ENCODE data around the gene CAPS. TPM values are rescaled to one million over a fixed set of nuclear protein-coding genes. Genes with fewer than 3 reads are reported as not detected.

CAPS gene
- total RNA-seq, 2 experiments from 2014 or later: 2.2 to 2.7 TPM

DNA sequence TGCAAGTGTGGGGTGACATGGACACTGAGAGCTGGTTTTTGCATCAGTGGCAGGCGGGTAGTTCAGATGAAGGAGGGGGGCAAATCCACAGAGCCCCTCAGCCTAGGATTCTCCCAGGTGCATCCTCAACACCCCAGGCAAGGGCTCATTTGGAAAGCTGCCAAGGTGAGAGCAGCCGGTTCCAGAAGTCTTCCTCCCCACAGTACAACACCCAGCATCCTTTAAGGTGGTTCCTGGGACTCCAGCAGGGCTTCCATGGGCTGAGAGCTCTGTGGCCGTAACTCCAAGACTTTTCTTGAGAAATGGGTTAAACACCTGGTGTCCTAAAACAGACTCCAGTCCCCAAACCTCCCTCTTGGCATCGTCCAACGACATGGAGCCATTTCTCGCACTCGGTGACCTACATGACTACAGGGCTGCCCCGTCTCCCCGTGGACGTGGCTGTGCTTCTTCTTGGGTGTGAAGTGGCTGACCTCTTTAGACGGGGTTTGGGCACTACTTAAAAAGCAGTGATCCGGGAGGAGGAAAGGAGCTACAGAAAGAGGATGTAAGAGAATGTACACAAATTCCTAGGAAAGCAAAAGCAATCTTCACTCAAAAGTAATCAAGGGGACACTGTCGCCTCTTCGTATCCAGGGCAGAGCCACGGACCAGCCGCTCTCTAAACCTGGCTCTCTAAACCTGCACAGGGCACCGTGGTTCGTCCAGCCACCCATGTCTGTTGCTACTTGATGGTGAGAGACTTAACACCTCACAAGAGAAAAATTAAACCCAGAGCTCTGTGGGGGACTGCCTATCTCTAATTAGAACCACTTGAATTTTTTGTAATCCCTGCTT is 38.4 kb downstream of the CAPS start:
- peaks cover 94% of the 10 kb centered on the region for H3K4me1 Mint-ChIP-seq
- no peaks in the 10 kb centered on the region for H3K9me3 Mint-ChIP-seq (ENCODE audit: low read depth)
- no peak for ATAC-seq
- intact Hi-C loops (cut with DNase I, micrococcal nuclease): loop anchor here (1.0 to 5.0 kb wide), 7 partner anchors 10 to 230 kb away; partner anchors contain the start of genes CATSPERD (in 1 of the 2), DUS3L (in 1 of the 2), LONP1 (in 1 of the 2) and RANBP3 (in 1 of the 2)
- ChIA-PET CTCF (interaction anchor here (1.3 to 7.9 kb wide), 4 partner anchors 9 to 70 kb away, joined by 5 to 54 read pairs (median 6); no protein-coding TSS in a partner anchor), POLR2A (interaction anchor here (0.5 to 1.0 kb wide), 3 partner anchors 22 to 232 kb away, joined by 3 read pairs; partner anchors contain the start of gene CATSPERD)
- H3K27ac Mint-ChIP-seq: peak overlapping the region; percentile 98
- peaks cover 36% of the 10 kb centered on the region for H3K36me3 Mint-ChIP-seq (ENCODE audit: low read depth)
- no peak overlapping the region for H3K4me3 Mint-ChIP-seq
- H3K27me3 Mint-ChIP-seq: no peaks in the 10 kb centered on the region
- DNase-seq: no peak

DNA sequence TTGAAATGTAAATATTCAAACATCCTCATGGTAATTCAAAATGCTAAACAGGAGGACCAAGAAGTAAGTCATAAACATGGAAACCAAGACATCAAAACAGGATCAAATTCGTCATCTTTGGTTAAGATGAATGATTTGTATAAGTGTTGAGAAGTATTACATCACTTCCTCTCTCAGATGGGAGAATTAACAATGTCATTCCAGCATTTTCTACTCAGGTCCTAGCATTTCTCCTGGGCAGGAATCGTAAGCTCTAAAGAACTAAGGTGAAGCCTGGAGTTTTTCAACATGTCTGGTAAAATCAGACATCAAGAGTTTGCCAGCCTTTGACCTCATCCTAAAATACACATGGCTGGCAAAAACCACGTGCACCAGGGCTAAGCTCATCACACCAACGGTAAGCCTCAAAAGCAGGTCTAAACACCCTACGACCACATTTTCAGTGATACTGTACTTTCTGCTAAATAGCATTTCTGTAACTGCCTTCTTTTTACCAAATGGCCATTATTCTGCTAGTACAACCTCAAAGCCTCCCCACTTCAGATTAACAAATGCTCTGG is 39.1 kb downstream of the CAPS start:
- Mint-ChIP-seq H3K9me3 (ENCODE audit: low read depth) (no peaks in the 10 kb centered on the region), H3K36me3 (ENCODE audit: low read depth) (peaks cover 35% of the 10 kb centered on the region), H3K27ac (peak overlapping the region; percentile 98), H3K4me3 (peak overlapping the region; percentile 53), H3K27me3 (no peaks in the 10 kb centered on the region), H3K4me1 (peaks cover 95% of the 10 kb centered on the region)
- DNase-seq (peak; percentile 41), ATAC-seq (peak; percentile 16)
- intact Hi-C loops (cut with DNase I, micrococcal nuclease): loop anchor here (1.0 to 5.0 kb wide), 7 partner anchors 9 to 231 kb away; partner anchors contain the start of genes CATSPERD (in 1 of the 2), DUS3L (in 1 of the 2), LONP1 (in 1 of the 2) and RANBP3 (in 1 of the 2)
- POLR2A ChIA-PET: interaction anchor here (0.7 kb wide), 1 partner anchor 22 kb away, joined by 3 read pairs; no protein-coding TSS in a partner anchor
- CTCF ChIA-PET: interaction anchor here (1.5 to 7.9 kb wide), 2 partner anchors 10 to 14 kb away, joined by 5 to 54 read pairs; no protein-coding TSS in a partner anchor

DNA sequence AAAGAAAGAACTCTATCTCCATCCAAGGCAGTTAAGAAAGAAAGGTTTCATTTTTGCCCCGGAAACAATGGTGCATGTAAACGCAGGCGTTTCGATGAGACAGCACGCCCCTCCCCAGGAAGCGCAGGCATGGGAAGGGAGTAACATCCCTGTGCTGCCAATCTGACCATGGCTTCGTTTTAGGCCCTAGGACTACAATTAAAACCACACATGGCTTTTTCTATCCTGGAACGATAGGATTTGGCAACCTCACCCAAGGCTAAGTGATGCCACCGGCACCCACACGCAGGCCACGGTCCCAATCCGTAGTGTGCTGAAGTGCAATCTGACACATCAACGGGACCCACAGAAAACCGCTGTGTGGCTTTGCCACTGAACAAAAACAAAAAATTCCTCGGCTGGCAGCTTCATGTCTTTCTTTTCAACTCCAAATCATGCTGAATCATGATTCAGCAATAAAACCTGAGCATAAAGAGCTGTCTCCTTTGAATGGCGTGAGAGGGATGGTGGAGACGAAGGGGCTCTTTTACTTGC is 39.7 kb downstream of the CAPS start:
- ATAC-seq (peak; percentile 35), DNase-seq (peak; percentile 72)
- POLR2A ChIA-PET: no interaction called here
- Mint-ChIP-seq H3K36me3 (ENCODE audit: low read depth) (peaks cover 32% of the 10 kb centered on the region), H3K4me3 (peak overlapping the region; percentile 53), H3K27ac (peak overlapping the region; percentile 98), H3K4me1 (peaks cover 93% of the 10 kb centered on the region), H3K9me3 (ENCODE audit: low read depth) (no peaks in the 10 kb centered on the region), H3K27me3 (no peaks in the 10 kb centered on the region)
- intact Hi-C loops (cut with DNase I, micrococcal nuclease): loop anchor here (1.0 to 5.0 kb wide), 7 partner anchors 9 to 231 kb away; partner anchors contain the start of genes CATSPERD (in 1 of the 2), DUS3L (in 1 of the 2), LONP1 (in 1 of the 2) and RANBP3 (in 1 of the 2)
- CTCF ChIA-PET: interaction anchor here (1.5 to 7.9 kb wide), 2 partner anchors 10 to 14 kb away, joined by 5 to 54 read pairs; no protein-coding TSS in a partner anchor

DNA sequence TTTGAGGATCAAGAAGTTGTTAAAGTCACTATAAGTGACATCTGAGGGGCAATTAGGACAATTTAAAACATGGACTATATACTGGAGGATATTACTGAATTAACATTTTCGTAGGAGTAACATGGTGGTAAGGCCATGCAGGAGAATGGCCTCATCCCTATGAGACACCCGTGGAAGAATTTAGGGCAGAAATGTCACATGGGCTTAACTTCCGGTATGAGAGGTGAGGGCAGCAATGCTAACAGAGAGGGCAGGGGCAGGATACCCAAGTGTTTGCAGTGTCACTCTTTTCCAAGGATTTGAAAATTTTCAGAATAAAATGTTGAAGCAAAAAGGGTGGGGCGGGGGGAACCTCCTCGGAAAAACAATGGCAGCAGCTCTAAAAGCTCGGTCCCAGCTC is 40.2 kb downstream of the CAPS start:
- ATAC-seq (no peak), DNase-seq (no peak)
- H3K27ac Mint-ChIP-seq: peak overlapping the region; percentile 98
- no peaks in the 10 kb centered on the region for H3K9me3 Mint-ChIP-seq (ENCODE audit: low read depth)
- H3K27me3 Mint-ChIP-seq: no peaks in the 10 kb centered on the region
- peaks cover 32% of the 10 kb centered on the region for H3K36me3 Mint-ChIP-seq (ENCODE audit: low read depth)
- ChIA-PET CTCF (interaction anchor here (0.7 to 7.9 kb wide), 4 partner anchors 11 to 1416 kb away, joined by 3 to 54 read pairs (median 4); no protein-coding TSS in a partner anchor), POLR2A (no interaction called here)
- H3K4me1 Mint-ChIP-seq: peaks cover 93% of the 10 kb centered on the region
- intact Hi-C loops (cut with DNase I, micrococcal nuclease): loop anchor here (5.0 kb wide), 2 partner anchors 47 to 232 kb away; partner anchors contain the start of genes CATSPERD (in 1 of the 2) and LONP1 (in 1 of the 2)
- H3K4me3 Mint-ChIP-seq: peak overlapping the region; percentile 53

DNA sequence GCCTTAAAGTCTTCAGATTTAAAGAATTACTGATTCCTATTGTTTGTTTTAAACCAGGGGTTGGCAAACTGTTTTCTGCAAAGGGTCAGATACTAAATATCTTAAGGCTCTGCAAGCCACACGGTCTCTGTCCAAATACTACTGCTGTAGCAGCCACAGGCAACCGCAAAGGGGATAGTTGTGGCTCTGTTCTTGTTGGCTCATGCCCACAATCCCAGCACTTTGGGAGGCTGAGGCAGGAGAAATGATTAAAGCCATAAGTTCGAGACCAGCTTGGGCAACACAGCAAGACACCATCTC is 41.5 kb downstream of the CAPS start:
- H3K9me3 Mint-ChIP-seq (ENCODE audit: low read depth): no peaks in the 10 kb centered on the region
- peaks cover 30% of the 10 kb centered on the region for H3K36me3 Mint-ChIP-seq (ENCODE audit: low read depth)
- no peak overlapping the region for H3K4me3 Mint-ChIP-seq
- H3K27me3 Mint-ChIP-seq: no peaks in the 10 kb centered on the region
- ChIA-PET POLR2A (no interaction called here), CTCF (interaction anchor here (0.8 to 7.9 kb wide), 4 partner anchors 12 to 329 kb away, joined by 3 to 54 read pairs (median 10); no protein-coding TSS in a partner anchor)
- intact Hi-C loops (cut with DNase I, micrococcal nuclease): no loop called here
- peak overlapping the region; percentile 67 for H3K27ac Mint-ChIP-seq
- ATAC-seq (no peak), DNase-seq (no peak)
- peaks cover 93% of the 10 kb centered on the region for H3K4me1 Mint-ChIP-seq

DNA sequence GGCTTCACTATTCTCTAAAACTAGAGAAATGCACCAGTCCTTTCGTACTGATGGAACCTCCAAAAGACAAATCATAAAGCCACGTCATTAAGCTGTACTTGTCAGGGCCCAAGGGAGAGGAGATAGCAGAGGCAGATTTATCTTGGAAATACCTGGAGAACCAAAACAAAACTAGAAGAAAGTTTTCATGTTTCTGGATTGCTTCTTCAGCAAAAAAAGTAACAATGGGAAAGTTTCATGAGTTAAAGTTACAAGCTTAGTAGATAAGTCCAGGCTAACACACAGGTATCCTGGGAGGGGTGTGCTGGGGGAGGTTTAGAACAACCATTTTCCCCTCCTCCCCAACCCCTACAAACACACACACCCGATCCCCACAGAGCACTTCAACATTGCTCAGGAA is 42.3 kb downstream of the CAPS start:
- peaks cover 93% of the 10 kb centered on the region for H3K4me1 Mint-ChIP-seq
- H3K4me3 Mint-ChIP-seq: no peak overlapping the region
- ChIA-PET POLR2A (no interaction called here), CTCF (interaction anchor here (0.7 to 2.7 kb wide), 3 partner anchors 12 to 50 kb away, joined by 3 to 16 read pairs (median 5); partner anchors contain the start of gene RANBP3)
- no peaks in the 10 kb centered on the region for H3K9me3 Mint-ChIP-seq (ENCODE audit: low read depth)
- peaks cover 25% of the 10 kb centered on the region for H3K36me3 Mint-ChIP-seq (ENCODE audit: low read depth)
- H3K27ac Mint-ChIP-seq: peak overlapping the region; percentile 30
- intact Hi-C loops (cut with DNase I, micrococcal nuclease): no loop called here
- DNase-seq: no peak
- H3K27me3 Mint-ChIP-seq: no peaks in the 10 kb centered on the region
- ATAC-seq: no peak

DNA sequence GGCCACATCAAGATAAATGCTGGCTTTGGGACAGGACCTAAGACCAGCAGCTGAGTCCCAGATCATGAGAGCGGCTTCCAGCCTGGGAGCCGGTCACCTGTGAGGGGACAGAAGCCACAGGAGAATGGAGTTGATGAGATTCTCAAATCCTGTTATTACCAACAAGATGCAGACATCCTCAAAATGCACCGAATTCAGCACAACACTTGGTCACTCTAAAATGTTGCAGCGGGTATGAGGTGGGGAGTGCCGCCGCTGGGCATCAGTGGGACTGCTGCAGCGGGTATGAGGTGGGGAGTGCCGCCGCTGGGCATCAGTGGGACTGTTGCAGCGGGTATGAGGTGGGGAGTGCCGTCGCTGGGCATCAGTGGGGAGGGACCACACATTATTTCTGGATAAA is 42.7 kb downstream of the CAPS start:
- DNase-seq: no peak
- H3K4me1 Mint-ChIP-seq: peaks cover 92% of the 10 kb centered on the region
- no peak overlapping the region for H3K4me3 Mint-ChIP-seq
- peaks cover 22% of the 10 kb centered on the region for H3K36me3 Mint-ChIP-seq (ENCODE audit: low read depth)
- intact Hi-C loops (cut with DNase I, micrococcal nuclease): no loop called here
- POLR2A ChIA-PET: no interaction called here
- peak overlapping the region; percentile 22 for H3K27ac Mint-ChIP-seq
- H3K27me3 Mint-ChIP-seq: no peaks in the 10 kb centered on the region
- CTCF ChIA-PET: interaction anchor here (0.5 to 2.7 kb wide), 3 partner anchors 11 to 25 kb away, joined by 3 to 16 read pairs (median 3); partner anchors contain the start of gene RANBP3
- ATAC-seq: no peak
- no peaks in the 10 kb centered on the region for H3K9me3 Mint-ChIP-seq (ENCODE audit: low read depth)

DNA sequence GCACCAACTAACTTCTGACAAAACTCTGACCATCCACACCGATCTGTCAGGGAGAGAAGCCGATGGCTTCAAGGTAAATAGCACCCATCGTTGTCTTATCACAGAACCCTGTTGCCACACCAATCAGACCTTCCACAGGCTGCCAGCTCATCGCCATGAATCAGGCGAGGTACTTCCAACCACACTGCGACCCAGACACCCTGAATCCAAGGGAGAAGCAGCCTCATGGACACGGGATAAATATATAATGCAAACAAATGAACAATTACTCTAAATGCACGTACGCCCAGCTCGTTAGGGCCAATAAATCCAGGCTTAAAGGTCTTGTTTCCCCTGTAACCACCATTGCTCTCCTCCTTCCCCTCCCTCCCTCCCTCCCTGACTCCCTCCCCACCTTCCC is 43.1 kb downstream of the CAPS start:
- H3K4me3 Mint-ChIP-seq: no peak overlapping the region
- H3K27me3 Mint-ChIP-seq: no peaks in the 10 kb centered on the region
- H3K36me3 Mint-ChIP-seq (ENCODE audit: low read depth): peaks cover 19% of the 10 kb centered on the region
- no peak for DNase-seq
- peaks cover 92% of the 10 kb centered on the region for H3K4me1 Mint-ChIP-seq
- no peaks in the 10 kb centered on the region for H3K9me3 Mint-ChIP-seq (ENCODE audit: low read depth)
- no peak overlapping the region for H3K27ac Mint-ChIP-seq
- ChIA-PET POLR2A (no interaction called here), CTCF (interaction anchor here (0.5 to 2.7 kb wide), 3 partner anchors 11 to 44 kb away, joined by 3 to 16 read pairs (median 3); no protein-coding TSS in a partner anchor)
- ATAC-seq: no peak
- intact Hi-C loops (cut with DNase I, micrococcal nuclease): no loop called here

DNA sequence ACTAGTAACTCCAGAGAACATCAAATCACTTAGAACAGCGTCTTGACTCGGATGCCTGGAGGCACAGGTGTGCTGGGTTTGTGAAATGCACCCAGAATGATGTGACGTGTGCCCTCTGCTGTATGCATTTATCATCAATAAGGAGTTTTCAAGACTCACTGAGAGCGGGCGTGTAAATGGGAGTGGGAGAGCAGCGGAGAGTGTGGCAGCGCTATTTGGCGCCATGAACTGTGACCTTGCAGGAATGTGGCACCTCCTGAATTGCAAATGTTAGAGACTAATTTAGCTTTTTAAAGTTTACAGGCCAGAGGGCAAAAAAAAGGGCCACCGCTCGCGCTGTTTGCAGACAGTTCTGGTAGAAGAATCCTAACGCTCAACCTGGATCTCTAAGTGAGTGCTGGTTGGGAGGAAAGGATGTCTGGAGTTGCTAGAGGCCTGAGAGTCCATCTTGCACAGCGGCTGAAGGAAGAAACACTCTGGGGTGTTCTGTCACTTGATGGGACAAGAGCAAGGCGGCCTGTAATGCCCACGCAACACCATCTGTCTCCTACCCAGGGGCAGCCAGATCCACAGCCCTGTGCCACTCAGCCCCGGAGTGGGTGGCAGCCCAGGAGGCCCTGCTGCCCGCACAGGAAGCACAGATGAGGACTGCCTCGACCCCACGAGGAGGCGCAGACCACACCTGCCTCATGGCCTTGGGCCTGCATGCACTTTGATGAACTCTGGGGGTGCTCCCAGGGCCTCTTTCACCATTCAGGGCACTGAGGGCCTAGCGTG is 44.2 kb downstream of the CAPS start:
- Mint-ChIP-seq H3K27me3 (no peaks in the 10 kb centered on the region), H3K36me3 (ENCODE audit: low read depth) (peaks cover 8% of the 10 kb centered on the region), H3K27ac (peak overlapping the region; percentile 78), H3K9me3 (ENCODE audit: low read depth) (no peaks in the 10 kb centered on the region), H3K4me1 (peaks cover 92% of the 10 kb centered on the region), H3K4me3 (no peak overlapping the region)
- CTCF ChIA-PET: interaction anchor here (1.9 to 2.7 kb wide), 2 partner anchors 10 kb away, joined by 8 to 16 read pairs; no protein-coding TSS in a partner anchor
- DNase-seq (no peak), ATAC-seq (no peak)
- intact Hi-C loops (cut with DNase I, micrococcal nuclease): no loop called here
- POLR2A ChIA-PET: interaction anchor here (0.6 kb wide), 1 partner anchor 9 kb away, joined by 3 read pairs; no protein-coding TSS in a partner anchor

DNA sequence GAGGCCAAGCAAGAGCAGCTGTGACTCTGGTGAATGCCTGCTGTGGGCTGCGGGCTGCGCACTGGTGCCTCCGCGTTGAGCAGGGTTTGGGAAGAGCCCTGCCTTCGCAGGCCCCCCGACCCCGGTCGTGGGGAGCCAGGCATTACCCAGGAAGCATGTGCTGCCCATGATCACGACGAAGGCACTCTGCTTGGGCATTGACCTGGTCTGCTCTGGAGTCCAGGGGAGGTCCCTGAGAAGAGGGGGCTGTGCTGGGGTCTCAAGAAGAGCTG is 44.7 kb downstream of the CAPS start:
- no peak for DNase-seq
- Mint-ChIP-seq H3K27ac (peak overlapping the region; percentile 40), H3K4me1 (peaks cover 92% of the 10 kb centered on the region), H3K27me3 (no peaks in the 10 kb centered on the region), H3K4me3 (no peak overlapping the region), H3K9me3 (ENCODE audit: low read depth) (no peaks in the 10 kb centered on the region), H3K36me3 (ENCODE audit: low read depth) (peaks cover 8% of the 10 kb centered on the region)
- POLR2A ChIA-PET: interaction anchor here (0.6 kb wide), 1 partner anchor 9 kb away, joined by 3 read pairs; no protein-coding TSS in a partner anchor
- intact Hi-C loops (cut with DNase I, micrococcal nuclease): no loop called here
- ATAC-seq: no peak
- CTCF ChIA-PET: interaction anchor here (1.5 to 1.9 kb wide), 2 partner anchors 9 to 12 kb away, joined by 3 to 8 read pairs; no protein-coding TSS in a partner anchor

Measured in activated CD4-positive, alpha-beta T cell treated with anti-CD3 and anti-CD28 coated beads for 36 hours (primary cell).